Suppressor macrophage (primary cell): Measurements from ENCODE around the gene TUBGCP6.
"Not testable (repeated sequence)": the region's sequence is repeated elsewhere in the genome, so short reads cannot be mapped to it uniquely, and the experiment has no call there.

Experiments used
- DNase-seq, 4 experiments: peaks; one replicate each; pipeline ENCODE4 v3.0.0-alpha.2; 2020 to 2022

TUBGCP6 gene

DNA sequence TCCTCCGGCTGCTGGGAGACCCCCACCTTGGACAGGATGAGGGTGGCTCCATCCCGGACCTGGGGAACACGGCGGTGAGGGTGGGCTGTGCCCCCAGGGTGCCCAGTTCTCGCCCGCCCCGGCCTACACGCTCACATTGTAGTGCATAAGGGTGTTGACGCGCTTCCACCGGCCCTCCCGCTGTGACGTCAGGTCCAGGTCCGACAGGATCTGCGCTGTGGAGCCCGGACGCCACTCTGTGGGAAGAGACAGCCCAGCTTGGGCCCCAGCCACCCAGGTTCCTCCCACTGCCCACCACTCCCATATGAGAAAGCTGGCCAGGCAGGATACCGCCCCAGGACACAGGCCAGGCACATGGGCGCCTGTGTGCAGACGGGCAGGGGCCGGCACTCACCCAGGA lies 33.6 kb upstream of the TUBGCP6 start:
- no peak for DNase-seq

- DNase-seq = no peak
Measured at GRCh38 chr22:50277761-50278160, 32.9 kb upstream of the TUBGCP6 start.

DNA sequence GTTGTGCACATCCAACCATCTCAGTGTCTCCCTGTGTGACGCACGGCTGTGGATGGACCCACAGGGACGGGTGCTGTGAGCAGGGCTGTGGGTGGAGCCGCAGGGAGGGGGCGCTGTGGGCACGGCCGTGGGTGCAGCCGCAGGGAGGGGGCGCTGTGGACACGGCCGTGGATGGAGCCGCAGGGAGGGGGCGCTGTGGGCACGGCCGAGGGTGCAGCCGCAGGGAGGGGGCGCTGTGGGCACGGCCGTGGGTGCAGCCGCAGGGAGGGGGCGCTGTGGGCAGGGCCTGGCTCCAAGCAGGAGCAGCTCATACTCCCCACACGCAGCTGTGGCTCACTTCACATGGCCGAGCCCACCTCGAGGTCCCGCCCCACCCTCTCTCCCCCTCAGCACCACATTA lies 31.3 kb upstream of the TUBGCP6 start:
- peak; percentile 69 to 92 (median 83) for DNase-seq

DNA sequence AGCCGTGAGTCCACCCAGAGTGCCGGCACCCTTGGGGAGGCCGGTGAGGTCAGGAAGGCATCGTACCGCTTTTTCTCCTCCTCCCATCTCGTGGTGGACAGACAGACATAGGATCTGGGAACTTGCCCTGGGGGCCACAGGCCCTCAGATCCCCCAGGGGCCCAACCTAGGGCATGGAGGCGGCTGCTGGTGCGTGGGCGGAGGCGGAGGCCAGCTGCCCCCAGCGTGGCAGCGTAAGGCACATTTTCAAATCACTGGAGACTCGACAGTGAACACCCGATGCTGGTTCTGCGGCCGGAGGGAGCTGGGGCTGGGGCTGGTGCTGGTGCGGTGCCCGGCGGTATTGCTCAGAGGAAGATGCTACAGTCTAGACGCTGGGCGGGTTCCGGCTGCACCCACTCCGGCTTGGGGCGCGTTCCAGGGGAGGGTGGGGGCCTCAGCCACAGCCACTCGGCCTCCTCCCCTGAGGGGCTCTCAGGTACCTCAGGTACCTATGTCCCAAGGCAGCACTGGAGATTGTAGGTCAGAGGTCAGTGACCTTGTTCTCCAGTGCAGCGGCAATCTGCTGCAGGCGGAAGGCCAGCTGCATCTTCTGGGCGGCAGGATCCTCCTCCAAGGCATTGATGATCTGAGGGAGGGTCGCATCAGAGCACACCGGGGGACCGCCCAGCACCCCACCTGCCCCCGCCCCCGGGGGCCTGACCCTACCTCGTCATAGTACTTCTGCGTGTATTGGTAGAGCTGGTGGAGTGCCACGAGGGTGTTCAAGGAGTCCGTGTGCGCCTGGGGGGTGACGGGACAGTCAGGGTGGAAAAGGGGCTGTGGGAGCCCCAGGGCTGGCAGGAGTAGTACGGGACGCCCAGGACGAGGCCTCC lies 30.6 kb upstream of the TUBGCP6 start:
- DNase-seq = no peak

DNA sequence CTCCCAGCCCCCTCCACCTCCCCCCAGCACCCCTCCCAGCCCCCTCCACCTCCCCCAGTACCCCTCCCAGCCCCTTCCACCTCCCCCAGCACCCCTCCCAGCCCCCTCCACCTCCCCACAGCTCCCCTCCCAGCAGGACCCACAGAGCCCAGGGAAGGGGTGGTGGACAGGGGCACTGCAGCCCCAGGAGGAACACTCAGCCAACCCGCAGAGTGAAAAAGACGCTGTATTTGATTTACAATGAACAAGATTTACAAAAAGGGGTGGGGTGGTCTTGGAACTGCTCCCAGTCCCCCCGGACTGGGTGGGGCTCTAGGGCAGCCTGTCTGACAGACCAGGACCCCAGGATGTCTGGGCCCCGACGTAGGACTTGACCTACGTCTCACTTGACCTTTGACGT lies 29.9 kb upstream of the TUBGCP6 start:
- no peak for DNase-seq

GRCh38 chr22:50274311-50274710 lies 29.5 kb upstream of the TUBGCP6 start:
- peak; percentile 50 to 71 (median 64) for DNase-seq

DNA sequence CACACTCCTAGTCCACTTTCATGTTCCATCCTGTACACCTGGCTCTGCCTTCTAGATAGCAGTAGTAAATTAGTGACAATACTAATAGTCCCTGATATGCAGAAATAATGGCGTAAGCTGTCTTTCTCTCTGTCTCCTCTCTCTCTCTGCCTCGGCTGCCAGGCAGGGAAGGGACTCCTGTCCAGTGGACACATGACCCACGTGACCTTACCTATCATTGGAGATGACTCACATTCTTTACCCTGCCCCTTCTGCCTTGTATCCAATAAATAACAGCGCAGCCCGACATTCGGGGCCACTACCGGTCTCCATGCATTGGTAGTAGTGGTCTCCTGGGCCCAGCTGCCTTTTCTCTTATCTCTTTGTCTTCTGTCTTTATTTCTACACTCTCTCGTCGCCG lies 29.0 kb upstream of the TUBGCP6 start:
- not testable (repeated sequence) for DNase-seq

GRCh38 chr22:50273352-50273751 lies 28.5 kb upstream of the TUBGCP6 start:
- not testable (repeated sequence) for DNase-seq

- DNase-seq = peak in 2 of 4 experiments; percentile 18 to 26
Measured at GRCh38 chr22:50272044-50272802, 27.4 kb upstream of the TUBGCP6 start.

DNA sequence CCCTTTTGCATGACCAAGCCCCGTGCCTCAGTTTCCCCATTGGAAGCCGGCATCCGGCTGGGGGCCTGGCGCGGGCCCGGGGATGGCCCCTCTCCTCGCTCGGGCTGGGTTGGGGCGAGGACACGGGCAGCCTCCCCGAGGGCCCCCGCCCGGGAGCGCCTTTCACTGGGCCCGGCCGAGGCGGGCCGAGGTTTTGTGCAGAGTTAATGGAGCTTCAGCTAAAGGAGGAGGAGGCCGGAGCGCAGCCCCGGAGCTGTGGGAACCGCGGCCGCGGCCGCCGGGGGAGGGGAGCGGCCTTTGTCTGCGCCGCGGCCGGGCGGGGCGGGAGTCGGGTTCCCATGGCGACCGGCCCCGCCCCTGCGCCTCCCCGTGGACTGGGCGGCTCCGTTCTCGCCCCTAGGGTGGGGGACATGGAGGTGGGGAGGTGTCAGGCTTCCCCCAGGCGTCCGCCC lies 26.7 kb upstream of the TUBGCP6 start:
- peak; percentile 46 to 82 (median 66) for DNase-seq

GRCh38 chr22:50270666-50271394 lies 26.0 kb upstream of the TUBGCP6 start:
- DNase-seq = peak; percentile 74 to 90 (median 82)

GRCh38 chr22:50269970-50270665 lies 25.3 kb upstream of the TUBGCP6 start, which contains the start of gene MAPK11:
MAPK11 (minus strand) TSS chr22:50270380; CDS start chr22:50270292, 88 bp downstream.
- DNase-seq = peak in 2 of 4 experiments; percentile 47 to 53

DNA sequence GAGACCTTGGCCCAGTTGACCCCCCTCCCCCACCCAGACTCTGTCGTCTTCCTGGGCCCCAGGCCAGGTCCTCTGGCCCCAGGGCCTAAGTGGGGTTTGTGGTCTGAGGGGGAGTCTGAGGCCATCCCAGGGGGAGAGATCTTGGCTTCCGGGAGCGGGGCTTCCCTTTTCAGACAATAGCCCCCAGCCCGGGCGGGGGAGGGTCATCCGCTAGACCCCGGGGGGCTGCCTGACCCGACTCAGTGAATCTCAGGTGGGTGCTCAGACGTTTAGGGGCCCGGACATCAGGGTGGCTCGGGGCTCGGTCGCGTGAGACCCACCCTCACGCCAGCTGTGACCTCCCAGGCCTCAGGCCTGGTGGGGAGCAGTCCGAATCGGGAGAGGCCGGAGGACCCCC lies 24.7 kb upstream of the TUBGCP6 start:
- DNase-seq = no peak

- DNase-seq = no peak
Measured at GRCh38 chr22:50268655-50269113, 23.9 kb upstream of the TUBGCP6 start.

DNA sequence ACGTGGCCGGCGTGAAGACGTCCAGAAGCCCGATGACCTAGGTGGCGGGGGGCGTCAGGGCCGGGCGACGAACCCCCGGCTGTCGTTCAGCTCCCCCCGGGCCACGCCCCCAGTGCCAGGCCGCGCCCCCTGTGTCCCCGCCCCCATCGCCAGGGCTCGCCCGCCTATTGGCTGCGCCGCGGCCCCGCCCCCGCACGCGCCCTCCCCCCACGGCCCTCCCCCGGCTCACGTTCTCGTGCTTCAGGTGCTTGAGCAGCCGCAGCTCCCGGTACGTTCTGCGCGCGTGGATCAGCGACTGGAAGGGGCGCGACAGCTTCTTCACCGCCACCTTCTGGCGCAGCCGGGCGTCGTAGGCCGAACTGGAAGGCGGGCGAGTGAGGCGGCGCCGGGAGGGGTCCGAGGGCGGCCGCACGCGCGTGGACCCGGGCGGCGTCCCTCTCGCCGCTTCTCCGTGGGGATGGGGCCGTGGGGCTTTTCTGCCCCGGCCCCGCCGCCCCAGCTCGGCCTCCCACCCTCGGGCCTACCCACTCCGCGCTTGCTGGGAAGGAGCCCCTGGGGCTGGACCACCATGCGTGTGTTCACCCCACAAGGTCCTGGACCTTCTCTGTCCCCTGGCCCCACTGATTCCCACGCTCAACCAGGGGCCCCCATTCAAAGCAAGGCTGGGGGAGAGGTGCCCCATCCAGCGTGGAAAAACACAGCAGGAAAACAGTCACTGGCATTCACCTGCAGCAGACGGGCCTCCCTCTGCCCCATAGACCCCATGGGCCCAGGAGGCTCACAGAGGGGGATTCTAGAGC lies 23.0 kb upstream of the TUBGCP6 start:
- peak in 3 of 4 experiments; percentile 28 to 56 (median 51) for DNase-seq

DNA sequence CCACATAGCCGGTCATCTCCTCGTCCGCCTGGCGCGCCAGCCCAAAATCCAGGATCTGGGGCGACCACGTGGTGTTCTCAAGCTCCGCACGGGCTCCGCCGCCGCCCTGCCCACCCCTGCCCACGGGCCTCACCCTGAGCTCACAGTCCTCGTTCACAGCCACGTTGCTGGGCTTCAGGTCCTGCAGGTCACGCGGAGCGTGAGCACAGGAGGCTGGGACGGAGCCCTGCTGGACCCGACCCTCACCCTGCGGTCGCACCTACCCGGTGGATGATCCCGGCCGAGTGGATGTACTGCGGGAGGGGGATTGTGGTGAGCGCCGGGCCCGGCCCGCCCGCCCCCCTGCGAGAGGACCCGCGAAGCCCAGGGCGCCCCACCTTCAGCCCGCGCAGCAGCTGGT lies 22.2 kb upstream of the TUBGCP6 start:
- DNase-seq = no peak

GRCh38 chr22:50264946-50265669 lies 20.3 kb upstream of the TUBGCP6 start:
- no peak for DNase-seq

- DNase-seq = no peak
Measured at GRCh38 chr22:50264104-50264745, 19.4 kb upstream of the TUBGCP6 start.

DNA sequence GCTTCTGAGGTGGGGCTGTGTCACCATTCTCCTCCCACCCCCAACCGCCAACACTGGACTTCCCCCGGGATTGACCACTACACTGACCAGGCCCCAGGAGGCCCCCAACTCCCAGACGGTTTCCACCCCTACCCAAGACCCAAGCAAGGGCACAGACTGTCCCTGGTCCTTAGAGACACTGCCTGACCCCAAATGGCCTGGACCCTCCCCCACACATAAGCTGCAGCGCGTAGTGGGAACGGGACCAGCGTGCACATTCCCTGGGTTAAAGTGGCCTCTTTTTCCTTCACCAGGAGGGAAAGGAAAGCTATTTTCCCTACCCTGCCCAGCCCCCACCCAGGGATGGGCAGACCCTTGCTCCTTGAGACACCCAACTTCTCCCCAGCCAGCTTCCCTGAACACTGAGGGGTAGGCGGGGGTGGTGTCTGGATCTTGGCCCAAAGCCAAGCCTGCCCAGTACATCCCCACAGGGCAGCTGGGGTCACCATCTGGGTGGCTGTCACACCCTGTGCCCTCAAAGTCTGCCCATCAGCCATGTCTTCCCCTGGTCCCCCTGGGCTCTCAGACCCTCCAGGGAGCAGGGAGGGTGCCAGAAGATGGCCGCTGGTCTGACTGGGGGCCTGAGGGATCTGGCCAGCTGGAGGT lies 18.3 kb upstream of the TUBGCP6 start:
- DNase-seq = no peak
